Epidermal melanocyte (primary cell): Measurements from ENCODE around the gene RRP8.

Source experiments
- DNase-seq: peaks from one replicate; pipeline ENCODE4 v3.0.0; 2011; ENCODE audit warnings: low spot score; ENCODE audit not compliant: insufficient read length

Gene RRP8

GRCh38 chr11:6603287-6604080 is at the start of gene RRP8, which contains the start of gene ILK:
TSS of gene RRP8 (minus strand) at chr11:6603616. CDS start at chr11:6603502, 114 bp downstream.
TSS of gene ILK (plus strand) at chr11:6603774. CDS start at chr11:6604272, 498 bp downstream.
- peak; percentile 85 for DNase-seq

- DNase-seq: no peak
These were observed 49.7 kb upstream of the RRP8 start for GRCh38 chr11:6653097-6653496.

- DNase-seq: no peak
These were observed 48.8 kb upstream of the RRP8 start for GRCh38 chr11:6652182-6652581.

- DNase-seq: no peak
These were observed 47.6 kb upstream of the RRP8 start for GRCh38 chr11:6650980-6651379.

- DNase-seq: no peak
These were observed 46.7 kb upstream of the RRP8 start for GRCh38 chr11:6650104-6650503.

- no peak for DNase-seq
These were observed 45.1 kb upstream of the RRP8 start for GRCh38 chr11:6648501-6648900.

GRCh38 chr11:6647836-6648235 is 44.4 kb upstream of the RRP8 start:
- DNase-seq: no peak

GRCh38 chr11:6646918-6647679 is 43.7 kb upstream of the RRP8 start:
- DNase-seq: peak; percentile 19

- peak; percentile 72 for DNase-seq
These were observed 43.1 kb upstream of the RRP8 start for GRCh38 chr11:6646576-6646917.

- peak; percentile 18 for DNase-seq
These were observed 42.7 kb upstream of the RRP8 start for GRCh38 chr11:6646071-6646470.

- no peak for DNase-seq
These were observed 39.5 kb upstream of the RRP8 start for GRCh38 chr11:6642957-6643356.

- DNase-seq: no peak
These were observed 37.7 kb upstream of the RRP8 start for GRCh38 chr11:6640985-6641701.

- no peak for DNase-seq
These were observed 36.9 kb upstream of the RRP8 start for GRCh38 chr11:6640036-6640984.

- no peak for DNase-seq
These were observed 35.0 kb upstream of the RRP8 start for GRCh38 chr11:6638429-6638828.

- DNase-seq: no peak
These were observed 34.5 kb upstream of the RRP8 start for GRCh38 chr11:6637871-6638270.

- DNase-seq: no peak
These were observed 33.1 kb upstream of the RRP8 start for GRCh38 chr11:6636480-6636879.

GRCh38 chr11:6635082-6635932 is 31.9 kb upstream of the RRP8 start:
- DNase-seq: peak; percentile 92

GRCh38 chr11:6634534-6634933 is 31.1 kb upstream of the RRP8 start:
- no peak for DNase-seq

GRCh38 chr11:6633422-6634408 is 30.3 kb upstream of the RRP8 start:
- DNase-seq: no peak
